Smooth muscle cell (in vitro differentiated cells): ENCODE measurements around the gene UNC13B. TPM values are rescaled to one million over a fixed set of nuclear protein-coding genes. Genes with fewer than 3 reads are reported as not detected.
"Not testable (repeated sequence)": the region's sequence is repeated elsewhere in the genome, so short reads cannot be mapped to it uniquely, and the experiment has no call there.

Source experiments
- DNase-seq: peaks from one replicate; lab custom pipeline; 2025; ENCODE audit not compliant: unreplicated experiment; lab: John Stamatoyannopoulos, UW
- H2AFZ ChIP-seq: fragments of 200-600 bp; sonication (generic); 2 replicates; pipeline ENCODE4 v1.6.0; 2016; ENCODE audit warnings: antibody characterized with exemption, low read depth, mild to moderate bottlenecking
- H3F3A ChIP-seq: fragments of 200-600 bp; sonication (generic); 2 replicates; pipeline ENCODE4 v1.6.0; 2017; ENCODE audit warnings: antibody characterized with exemption, low read depth
- H3K27ac ChIP-seq: fragments of 200-600 bp; sonication (generic); 2 replicates; pipeline ENCODE4 v1.5.1; 2016; ENCODE audit warnings: low read depth, mild to moderate bottlenecking
- H3K27me3 ChIP-seq: fragments of 200-600 bp; sonication (generic); 2 replicates; pipeline ENCODE4 v1.6.1; 2016; ENCODE audit warnings: low read depth, mild to moderate bottlenecking
- H3K36me3 ChIP-seq: fragments of 200-600 bp; sonication (generic); 2 replicates; pipeline ENCODE4 v1.5.1; 2016; ENCODE audit warnings: low read depth
- H3K4me1 ChIP-seq: fragments of 200-600 bp; sonication (generic); 2 replicates; pipeline ENCODE4 v1.5.1; 2016; ENCODE audit warnings: low read depth
- H3K4me2 ChIP-seq: fragments of 200-600 bp; sonication (generic); 2 replicates; pipeline ENCODE4 v1.6.0; 2016; ENCODE audit warnings: mild to moderate bottlenecking
- H3K4me3 ChIP-seq: fragments of 200-600 bp; sonication (generic); 2 replicates; pipeline ENCODE4 v1.5.1; 2016; ENCODE audit warnings: mild to moderate bottlenecking
- H3K79me2 ChIP-seq: fragments of 200-600 bp; sonication (generic); 2 replicates; pipeline ENCODE4 v1.6.0; 2016; ENCODE audit warnings: low read depth, mild to moderate bottlenecking
- H3K9ac ChIP-seq: fragments of 200-600 bp; sonication (generic); 2 replicates; pipeline ENCODE4 v1.6.0; 2016; ENCODE audit warnings: low read depth
- H3K9me3 ChIP-seq: fragments of 200-600 bp; sonication (generic); replicated peaks from 2 replicates; pipeline ENCODE4 v1.5.1; 2016; ENCODE audit warnings: low read depth
- H4K20me1 ChIP-seq: fragments of 200-600 bp; sonication (generic); 2 replicates; pipeline ENCODE4 v1.6.0; 2016; ENCODE audit warnings: low read depth
- CTCF ChIP-seq: fragments of 200-600 bp; sonication (generic); IDR thresholded peaks from 2 replicates; pipeline ENCODE4 v1.5.1; 2017; ENCODE audit warnings: borderline replicate concordance, mild to moderate bottlenecking, antibody characterized with exemption; ENCODE audit not compliant: insufficient read depth, poor library complexity, severe bottlenecking
- WGBS: methylation state at CpG from one replicate; pipeline ENCODE4 v1.1.7; 2016; ENCODE audit warnings: low lambda C conversion rate; 5-methylcytosine and 5-hydroxymethylcytosine counted together
- polyA plus RNA-seq: library from polyadenylated mRNA; unstranded; fragments of >200 nt; fragmentation: Nextera tagmentation; extraction: Ambion mirVana; gene quantifications from 2 replicates; pipeline ENCODE4 v1.2.1, GENCODE V29; 2016
- total RNA-seq: library from RNA; depleted of rRNA; stranded (reverse); fragments of >200 nt; gene quantifications from 2 replicates; pipeline ENCODE4 v1.2.3, GENCODE V29; 2014

The UNC13B gene
- total and polyA plus RNA-seq, 2 experiments from 2014 or later: 9.2 to 15.1 TPM

DNA sequence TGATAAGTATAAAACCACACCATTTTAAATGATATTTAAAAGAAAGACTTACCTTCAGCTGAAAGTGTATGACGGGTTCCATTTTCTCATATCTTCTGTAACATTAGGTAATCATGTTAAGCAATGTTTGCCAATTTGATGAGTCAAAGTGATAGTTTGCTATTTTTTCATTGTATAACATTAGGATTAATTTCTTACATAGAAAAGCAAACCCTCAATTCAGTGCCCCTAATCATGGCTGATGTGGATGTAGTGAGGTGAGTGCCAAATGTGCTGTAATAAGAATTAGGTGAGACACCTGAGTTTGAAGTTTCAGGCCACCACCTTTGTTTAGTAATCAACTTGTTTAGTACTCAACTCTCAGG is 68.0 kb downstream of the UNC13B start:
- Histone ChIP-seq H3K9me3 (no peaks in the 10 kb centered on the region), H3K9ac (no peak overlapping the region), H3K4me2 (no peak overlapping the region), H3K4me1 (no peaks in the 10 kb centered on the region), H3K4me3 (no peak overlapping the region), H2AFZ (no peak overlapping the region), H3K36me3 (no peaks in the 10 kb centered on the region), H3F3A (no peaks in the 10 kb centered on the region), H3K79me2 (no peaks in the 10 kb centered on the region), H3K27ac (no peak overlapping the region), H4K20me1 (no peaks in the 10 kb centered on the region), H3K27me3 (no peaks in the 10 kb centered on the region)
- no peak for TF ChIP-seq CTCF
- WGBS: 85% methylated on average over 1 of the region's 1 CpG
- no peak for DNase-seq

DNA sequence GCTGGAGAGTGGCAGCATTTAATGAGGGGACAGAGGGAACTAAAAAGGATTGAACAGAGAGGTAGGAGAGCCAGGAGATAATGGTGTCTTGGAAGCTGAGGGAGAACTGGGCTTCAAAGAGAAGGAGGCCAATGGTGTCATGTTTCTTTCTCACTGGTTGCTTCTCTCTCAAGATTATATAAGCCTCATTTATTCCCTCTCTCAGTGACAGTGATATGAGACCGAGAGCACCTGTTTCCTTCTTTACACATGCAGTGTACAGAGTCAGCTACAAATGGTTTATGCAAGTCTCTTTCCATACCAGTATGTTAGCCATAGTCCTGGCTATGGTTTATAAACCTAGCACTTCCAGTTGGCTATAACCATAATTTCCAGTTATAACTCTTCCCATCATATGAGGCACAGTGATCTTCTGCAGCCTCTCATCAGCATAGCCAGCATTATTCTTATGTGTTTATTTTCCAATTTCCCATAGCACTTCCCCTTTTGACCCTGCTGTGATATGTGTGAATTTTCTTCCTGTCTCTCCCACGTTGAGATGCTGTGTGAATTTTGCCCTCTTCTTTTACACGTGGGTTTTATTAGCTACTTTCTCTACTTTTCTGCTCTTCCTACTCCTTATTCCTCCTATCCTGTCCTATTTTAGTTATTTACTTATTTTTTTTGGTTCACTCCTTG is 71.2 kb downstream of the UNC13B start:
- Histone ChIP-seq H3F3A (no peaks in the 10 kb centered on the region), H3K9me3 (no peaks in the 10 kb centered on the region), H3K4me2 (no peak overlapping the region), H2AFZ (no peak overlapping the region), H3K4me3 (no peak overlapping the region), H4K20me1 (no peaks in the 10 kb centered on the region), H3K9ac (no peak overlapping the region), H3K36me3 (no peaks in the 10 kb centered on the region), H3K27me3 (no peaks in the 10 kb centered on the region), H3K27ac (no peak overlapping the region), H3K79me2 (no peaks in the 10 kb centered on the region), H3K4me1 (no peaks in the 10 kb centered on the region)
- 93% methylated on average over 3 of the region's 3 CpGs for WGBS
- no peak for DNase-seq
- no peak for TF ChIP-seq CTCF

DNA sequence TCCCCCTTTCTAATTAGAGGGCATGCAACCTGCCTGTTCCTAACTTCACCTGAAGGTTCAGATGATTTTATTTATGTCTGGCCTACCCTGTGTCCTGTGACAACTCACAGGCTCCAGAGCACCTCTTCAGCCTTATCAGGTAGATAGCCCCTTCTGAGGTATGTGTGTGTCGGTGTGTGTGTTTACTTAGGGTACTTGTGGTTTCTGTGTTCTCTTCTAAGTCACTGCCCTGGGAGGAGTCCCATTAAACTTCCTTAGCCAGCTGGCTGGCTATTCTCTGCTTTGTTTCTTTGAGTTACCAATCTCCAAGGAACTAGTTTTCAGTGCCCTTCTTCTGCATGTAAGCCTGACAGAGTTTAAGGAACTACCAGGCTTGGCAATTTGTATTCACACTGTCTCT is 74.9 kb downstream of the UNC13B start:
- Histone ChIP-seq H2AFZ (no peak overlapping the region), H3K9me3 (no peaks in the 10 kb centered on the region), H3K36me3 (no peaks in the 10 kb centered on the region), H3K27ac (no peak overlapping the region), H3K79me2 (no peaks in the 10 kb centered on the region), H3K9ac (no peak overlapping the region), H3K4me2 (no peak overlapping the region), H4K20me1 (no peaks in the 10 kb centered on the region), H3K4me1 (no peaks in the 10 kb centered on the region), H3F3A (no peaks in the 10 kb centered on the region), H3K4me3 (no peak overlapping the region), H3K27me3 (no peaks in the 10 kb centered on the region)
- TF ChIP-seq CTCF: no peak
- 75% methylated on average over 1 of the region's 1 CpG for WGBS
- no peak for DNase-seq

DNA sequence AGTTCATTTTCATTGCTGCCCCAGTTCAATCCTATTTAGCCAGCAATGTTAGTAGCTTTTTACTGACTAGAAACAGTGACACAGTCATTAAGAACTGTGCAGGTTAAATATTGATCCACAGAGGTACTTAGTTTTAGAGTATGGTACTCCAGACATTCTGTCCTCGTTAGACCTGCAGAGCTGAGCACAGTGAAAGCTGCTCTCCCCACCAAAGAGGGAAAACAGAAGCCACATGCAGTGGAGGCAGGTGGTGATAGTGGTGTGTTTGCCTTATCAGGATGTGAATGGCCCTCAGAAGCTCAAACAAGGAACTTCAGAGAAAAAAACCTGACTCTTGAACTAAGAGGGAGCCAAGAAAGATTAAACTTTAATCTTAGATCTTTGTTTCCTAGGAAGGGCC is 75.5 kb downstream of the UNC13B start:
- H3F3A ChIP-seq: no peaks in the 10 kb centered on the region
- no peak for DNase-seq
- no peaks in the 10 kb centered on the region for H4K20me1 ChIP-seq
- H3K9me3 ChIP-seq: no peaks in the 10 kb centered on the region
- H2AFZ ChIP-seq: no peak overlapping the region
- H3K27me3 ChIP-seq: no peaks in the 10 kb centered on the region
- no peak overlapping the region for H3K27ac ChIP-seq
- H3K4me1 ChIP-seq: no peaks in the 10 kb centered on the region
- peak overlapping the region; percentile 13 for H3K4me3 ChIP-seq
- no peak overlapping the region for H3K4me2 ChIP-seq
- WGBS: 84% methylated on average over 1 of the region's 1 CpG
- no peak overlapping the region for H3K9ac ChIP-seq
- no peaks in the 10 kb centered on the region for H3K36me3 ChIP-seq
- no peak for TF ChIP-seq CTCF
- no peaks in the 10 kb centered on the region for H3K79me2 ChIP-seq

DNA sequence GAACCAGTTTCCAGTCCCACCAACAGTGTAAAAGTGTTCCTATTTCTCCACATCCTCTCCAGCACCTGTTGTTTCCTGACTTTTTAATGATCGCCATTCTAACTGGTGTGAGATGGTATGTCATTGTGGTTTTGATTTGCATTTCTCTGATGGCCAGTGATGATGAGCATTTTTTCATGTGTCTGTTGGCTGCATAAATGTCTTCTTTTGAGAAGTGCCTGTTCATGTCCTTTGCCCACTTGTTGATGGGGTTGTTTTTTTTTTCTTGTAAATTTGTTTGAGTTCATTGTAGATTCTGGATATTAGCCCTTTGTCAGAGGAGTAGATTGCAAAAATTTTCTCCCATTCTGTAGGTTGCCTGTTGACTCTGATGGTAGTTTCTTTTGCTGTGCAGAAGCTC is 84.1 kb downstream of the UNC13B start:
- H3K4me2 ChIP-seq, H3K9ac ChIP-seq, H3K79me2 ChIP-seq, H3K27me3 ChIP-seq, H3K9me3 ChIP-seq, H4K20me1 ChIP-seq, H3K4me3 ChIP-seq, H3K36me3 ChIP-seq, H3F3A ChIP-seq, DNase-seq, H2AFZ ChIP-seq, H3K27ac ChIP-seq, H3K4me1 ChIP-seq: not testable (repeated sequence)
- 100% methylated on average over 1 of the region's 1 CpG for WGBS
